HG03066 (cell line): Measurements from ENCODE around the gene CNIH2.

Experiments used
- ATAC-seq: cut with Tn5 transposase; IDR thresholded peaks from one replicate; pipeline ENCODE4 v1.9.1; 2021; ENCODE audit warnings: low read depth; ENCODE audit not compliant: unreplicated experiment

CNIH2 gene

GRCh38 chr11:66258473-66258893 lies 19.5 kb upstream of the CNIH2 start:
- no peak for ATAC-seq

- ATAC-seq = no peak
Observed at GRCh38 chr11:66259225-66259624, 18.8 kb upstream of the CNIH2 start.

GRCh38 chr11:66259956-66260355 lies 18.0 kb upstream of the CNIH2 start:
- no peak for ATAC-seq

- ATAC-seq = no peak
Observed at GRCh38 chr11:66261578-66261977, 16.4 kb upstream of the CNIH2 start.

GRCh38 chr11:66262191-66262590 lies 15.8 kb upstream of the CNIH2 start:
- ATAC-seq = no peak

- ATAC-seq = no peak
Observed at GRCh38 chr11:66262696-66263095, 15.3 kb upstream of the CNIH2 start.

GRCh38 chr11:66263231-66263630 lies 14.7 kb upstream of the CNIH2 start:
- no peak for ATAC-seq

- ATAC-seq = no peak
Observed at GRCh38 chr11:66263785-66264184, 14.2 kb upstream of the CNIH2 start.

GRCh38 chr11:66264383-66264782 lies 13.6 kb upstream of the CNIH2 start:
- ATAC-seq = no peak

GRCh38 chr11:66264914-66265313 lies 13.1 kb upstream of the CNIH2 start:
- ATAC-seq = no peak

GRCh38 chr11:66265531-66266377 lies 12.2 kb upstream of the CNIH2 start:
- no peak for ATAC-seq

GRCh38 chr11:66266378-66267038 lies 11.5 kb upstream of the CNIH2 start:
- ATAC-seq = no peak

- ATAC-seq = no peak
Observed at GRCh38 chr11:66267039-66267378, 11.0 kb upstream of the CNIH2 start.

GRCh38 chr11:66267379-66268243 lies 10.4 kb upstream of the CNIH2 start:
- peak; percentile 45 for ATAC-seq

- ATAC-seq = peak; percentile 69
Observed at GRCh38 chr11:66268244-66268951, 9.6 kb upstream of the CNIH2 start, which contains the start of gene RAB1B. Gene RAB1B, plus strand, starts transcription at chr11:66268639. Its CDS starts 41 bp downstream, at chr11:66268680.

GRCh38 chr11:66268952-66269905 lies 8.7 kb upstream of the CNIH2 start:
- ATAC-seq = no peak

- ATAC-seq = no peak
Observed at GRCh38 chr11:66271816-66272215, 6.2 kb upstream of the CNIH2 start.

- ATAC-seq = no peak
Observed at GRCh38 chr11:66272596-66272995, 5.4 kb upstream of the CNIH2 start.

- no peak for ATAC-seq
Observed at GRCh38 chr11:66274219-66274618, 3.8 kb upstream of the CNIH2 start.
